ENCODE results near the gene PRSS1. TPM values are rescaled to one million over a fixed set of nuclear protein-coding genes. Genes with fewer than 3 reads are reported as not detected.

Gene PRSS1
- total and polyA plus RNA-seq, 2 experiments from 2014 or later, result not detected

- H3K9me2 ChIP-seq (ENCODE audit: insufficient read depth), result peaks cover 16% of the 10 kb centered on the region; the same call in 1 of the 2 replicates
- no peaks in the 10 kb centered on the region for H3K36me3 ChIP-seq (ENCODE audit: insufficient read depth)
- no peak overlapping the region for H2AFZ ChIP-seq
- ATAC-seq (no peak), DNase-seq (ENCODE audit: low spot score) (no peak)
- no peaks in the 10 kb centered on the region for H3K79me2 ChIP-seq (replicated peaks; ENCODE audit: insufficient read depth)
- no peak overlapping the region for H3K27ac ChIP-seq (ENCODE audit: low read depth)
- TF ChIP-seq ZNF114 (CRISPR knock-in tag; IDR thresholded peaks at IDR 0.05) (no peak), CREB1 (CRISPR knock-in tag; IDR thresholded peaks at IDR 0.05; ENCODE audit: low read depth) (no peak), ZNF462 (CRISPR knock-in tag; IDR thresholded peaks at IDR 0.05) (no peak), ETS1 (IDR thresholded peaks at IDR 0.05) (no peak), JUNB (IDR thresholded peaks at IDR 0.05; ENCODE audit: unreplicated experiment) (no peak), EZH2phosphoT487 (IDR thresholded peaks at IDR 0.05; ENCODE audit: unreplicated experiment) (no peak), POLR2AphosphoS5 (IDR thresholded peaks at IDR 0.05; ENCODE audit: low read depth) (no peak), NANOG (IDR thresholded peaks at IDR 0.05; ENCODE audit: borderline replicate concordance) (no peak), ZNF331 (CRISPR knock-in tag; IDR thresholded peaks at IDR 0.05; ENCODE audit: low read depth) (no peak), EZH2 (IDR thresholded peaks at IDR 0.05; ENCODE audit: low read depth, unreplicated experiment) (no peak), CTCF (conservative IDR thresholded peaks at IDR 0.05; ENCODE audit: low read depth in 2 of 2) (no peak), STAT1 (IDR thresholded peaks at IDR 0.05; ENCODE audit: unreplicated experiment) (no peak), REST (IDR thresholded peaks at IDR 0.05; ENCODE audit: unreplicated experiment) (no peak)
- Mint-ChIP-seq H3K27ac (no peak overlapping the region), H3K9me3 (peaks cover 6% of the 10 kb centered on the region; the same call in 1 of the 3 replicates), H3K4me1 (peaks cover 30% of the 10 kb centered on the region), H3K4me3 (no peak overlapping the region), H3K36me3 (ENCODE audit: low read depth) (no peaks in the 10 kb centered on the region; the same call in 2 of the 3 replicates), H3K27me3 (ENCODE audit: insufficient read depth, low read depth, poor library complexity) (peaks cover 19% of the 10 kb centered on the region)
- H4K20me1 ChIP-seq (replicated peaks; ENCODE audit: insufficient read depth), result no peaks in the 10 kb centered on the region
- H3K4me2 ChIP-seq, result no peak overlapping the region
- H3K4me1 ChIP-seq (ENCODE audit: insufficient read depth), result peaks cover 26% of the 10 kb centered on the region
- H3K4me3 ChIP-seq, result no peak overlapping the region
- peaks cover 35% of the 10 kb centered on the region for H3K27me3 ChIP-seq (ENCODE audit: insufficient read depth)
- H3F3A ChIP-seq (replicated peaks; ENCODE audit: low read depth), result no peaks in the 10 kb centered on the region
These were observed 43.3 kb downstream of the PRSS1 start for GRCh38 chr7:142792593-142792992.

Data from GM23338 (cell line).